ENCODE measurements around the gene ANAPC2. TPM values are rescaled to one million over a fixed set of nuclear protein-coding genes. Genes with fewer than 3 reads are reported as not detected.
A peak's percentile ranks its signal among the peaks of the same experiment; 100 is the strongest.

The ANAPC2 gene
- total RNA-seq, 4 donors from 2014 or later = 6.7 to 65.6 (median 24.9) TPM

- H3K4me1 ChIP-seq = peaks cover 0 to 19% of the 10 kb centered on the region in 2 donors
- intact Hi-C loops (cut with DNase I; ENCODE audit: low total_unique reads) = loop anchor here (10.0 kb wide), 1 partner anchor 108 kb away; the partner anchor contains the start of gene DPP7
- no peaks in the 10 kb centered on the region for H3K27me3 ChIP-seq
- H3K27ac ChIP-seq = peak within 1 kb of the TSS; percentile 76 to 90
- TF ChIP-seq CTCF (IDR thresholded peaks at IDR 0.05) (no peak), POLR2A (IDR thresholded peaks at IDR 0.05) (no peak)
- H3K9me3 ChIP-seq = no peaks in the 10 kb centered on the region
- no peak for DNase-seq
- no peaks in the 10 kb centered on the region for H3K36me3 ChIP-seq
- peak within 1 kb of the TSS; percentile 58 to 63 for H3K4me3 ChIP-seq
These were observed 34.1 kb upstream of the ANAPC2 start, which contains the start of gene RNF208 for GRCh38 chr9:137222190-137223077. TSS of gene RNF208 (minus strand) at chr9:137222240. CDS start at chr9:137221212, 1,028 bp downstream.

GRCh38 chr9:137221506-137222111, 33.2 kb upstream of the ANAPC2 start:
- H3K4me1 ChIP-seq = peaks cover 0 to 19% of the 10 kb centered on the region in 2 donors
- H3K27ac ChIP-seq = no peak overlapping the region

GRCh38 chr9:137221095-137221505, 32.7 kb upstream of the ANAPC2 start:
- Histone ChIP-seq H3K36me3 (no peaks in the 10 kb centered on the region), H3K27me3 (no peaks in the 10 kb centered on the region), H3K27ac (no peak overlapping the region), H3K4me1 (peaks cover 0 to 19% of the 10 kb centered on the region in 2 donors), H3K9me3 (no peaks in the 10 kb centered on the region), H3K4me3 (no peak overlapping the region)
- intact Hi-C loops (cut with DNase I; ENCODE audit: low total_unique reads) = loop anchor here (10.0 kb wide), 1 partner anchor 106 kb away; the partner anchor contains the start of gene DPP7
- no peak for TF ChIP-seq CTCF (IDR thresholded peaks at IDR 0.05)
- TF ChIP-seq POLR2A (IDR thresholded peaks at IDR 0.05) = no peak
- DNase-seq = no peak

More at GRCh38 chr9:137221506-137222111, 33.2 kb upstream of the ANAPC2 start:
- no peak for TF ChIP-seq CTCF (IDR thresholded peaks at IDR 0.05)
- TF ChIP-seq POLR2A (IDR thresholded peaks at IDR 0.05) = no peak
- Histone ChIP-seq H3K36me3 (no peaks in the 10 kb centered on the region), H3K27me3 (no peaks in the 10 kb centered on the region), H3K4me3 (peak overlapping the region in 1 of 2 donors; percentile 38), H3K9me3 (no peaks in the 10 kb centered on the region)
- intact Hi-C loops (cut with DNase I; ENCODE audit: low total_unique reads) = loop anchor here (10.0 kb wide), 1 partner anchor 107 kb away; the partner anchor contains the start of gene DPP7
- DNase-seq = no peak

DNA sequence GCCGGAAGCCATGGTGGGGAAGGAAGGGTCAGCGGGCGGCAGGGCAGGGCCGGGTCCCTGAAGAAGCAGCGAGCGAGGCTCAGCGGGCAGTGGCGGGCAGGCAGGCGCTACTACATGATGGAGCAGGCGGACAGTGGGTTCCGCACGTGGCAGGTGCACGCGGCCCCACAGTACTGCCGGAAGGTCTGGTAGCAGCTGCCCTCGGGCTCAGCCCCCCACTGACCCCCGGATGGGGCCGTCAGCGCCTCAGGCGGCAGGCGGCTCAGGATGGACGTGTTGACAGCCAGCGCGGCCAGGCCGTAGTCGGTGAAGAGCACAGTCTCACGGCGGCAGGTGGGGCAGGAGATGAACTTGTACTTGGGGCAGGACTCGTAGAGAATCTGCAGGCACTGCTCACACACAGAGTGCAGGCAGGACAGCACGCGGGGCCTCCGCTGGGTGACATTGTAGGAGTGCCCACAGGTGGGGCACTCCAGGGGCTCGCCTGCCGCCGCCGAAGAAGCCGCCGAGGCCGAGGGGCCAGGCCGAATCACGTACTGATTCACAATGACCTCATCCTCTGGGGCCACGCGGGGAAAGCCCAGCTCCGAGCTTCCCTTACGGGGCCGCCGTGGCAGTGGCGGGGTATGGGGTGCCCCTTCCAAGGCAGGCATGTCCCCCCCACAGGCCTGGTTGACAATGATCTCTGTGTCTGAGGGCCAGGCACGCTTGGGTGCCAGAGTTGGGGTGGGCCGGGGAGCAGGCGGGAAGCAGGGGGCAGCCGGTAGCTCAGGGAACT, 32.1 kb upstream of the ANAPC2 start:
- H3K4me3 ChIP-seq = no peak overlapping the region
- no peaks in the 10 kb centered on the region for H3K9me3 ChIP-seq
- peaks cover 0 to 19% of the 10 kb centered on the region in 2 donors for H3K4me1 ChIP-seq
- no peaks in the 10 kb centered on the region for H3K36me3 ChIP-seq
- intact Hi-C loops (cut with DNase I; ENCODE audit: low total_unique reads) = loop anchor here (10.0 kb wide), 1 partner anchor 106 kb away; the partner anchor contains the start of gene DPP7
- no peak overlapping the region for H3K27ac ChIP-seq
- H3K27me3 ChIP-seq = no peaks in the 10 kb centered on the region
- DNase-seq = no peak
- no peak for TF ChIP-seq CTCF (IDR thresholded peaks at IDR 0.05)
